IMR-90 (cell line): ENCODE measurements around the gene PYROXD2. TPM values are rescaled to one million over a fixed set of nuclear protein-coding genes. Genes with fewer than 3 reads are reported as not detected.
A peak's percentile ranks its signal among the peaks of the same experiment; 100 is the strongest.

ENCODE experiments used
- ATAC-seq: fragments of 200-7000 bp; cut with Tn5 transposase; 2 replicates; pipeline ENCODE4 v1.9.1; 2020; ENCODE audit warnings: low read depth, mild to moderate bottlenecking, moderate library complexity
- BruUV-seq: library from RNA; stranded (reverse); fragments of 400-500 nt; replicated peaks from 2 replicates; lab custom pipeline; 2021; lab: Mats Ljungman, UMichigan
- CTCF ChIA-PET: fragments of 300-600 bp; formaldehyde crosslinking; extraction: SDS; loops from one replicate; lab custom pipeline; 2021; ENCODE audit warnings: antibody characterized with exemption; lab: Yijun Ruan, JAX
- POLR2A ChIA-PET: fragments of 300-600 bp; sonication (Branson Sonifier 250); formaldehyde crosslinking; loops from one replicate; lab custom pipeline; 2022; ENCODE audit warnings: antibody characterized with exemption; ENCODE audit not compliant: unreplicated experiment; lab: Charles Lee
- DNase-seq: peaks from one replicate; pipeline ENCODE4 v3.0.0; 2013
- H2AFZ ChIP-seq: replicated peaks from 2 replicates; pipeline ENCODE3; 2013; ENCODE audit warnings: low read length, mild to moderate bottlenecking; ENCODE audit not compliant: poor library complexity
- H2AK5ac ChIP-seq: 2 replicates; pipeline ENCODE4 v1.6.1; 2013; ENCODE audit warnings: low read depth, low read length, inconsistent platforms
- H2AK9ac ChIP-seq: replicated peaks from 2 replicates; pipeline ENCODE3; 2013; ENCODE audit warnings: mild to moderate bottlenecking, low read depth, low read length, moderate library complexity; ENCODE audit not compliant: poor library complexity
- H2BK120ac ChIP-seq: 2 replicates; pipeline ENCODE4 v1.6.1; 2013; ENCODE audit warnings: low read depth, low read length, inconsistent platforms
- H2BK15ac ChIP-seq: 3 replicates; pipeline ENCODE4 v1.6.1; 2013; ENCODE audit warnings: low read depth, low read length, inconsistent platforms
- H2BK20ac ChIP-seq: 2 replicates; pipeline ENCODE4 v1.6.1; 2013; ENCODE audit warnings: low read depth, mild to moderate bottlenecking, inconsistent platforms, low read length, moderate library complexity
- H2BK5ac ChIP-seq: 2 replicates; pipeline ENCODE4 v1.6.1; 2013; ENCODE audit warnings: mild to moderate bottlenecking, low read depth, low read length, inconsistent platforms; ENCODE audit not compliant: poor library complexity, severe bottlenecking
- H3K14ac ChIP-seq: replicated peaks from 2 replicates; pipeline ENCODE4 v1.6.1; 2013; ENCODE audit warnings: low read depth, low read length, inconsistent platforms
- H3K18ac ChIP-seq: 2 replicates; pipeline ENCODE4 v1.6.1; 2013; ENCODE audit warnings: low read depth, low read length, control low read depth
- H3K23ac ChIP-seq: 2 replicates; pipeline ENCODE4 v1.6.1; 2013; ENCODE audit warnings: low read depth, low read length, inconsistent platforms
- H3K27ac ChIP-seq: 2 replicates; pipeline ENCODE4 v1.5.1; 2013; ENCODE audit warnings: mild to moderate bottlenecking, control low read depth, low read length; ENCODE audit not compliant: insufficient read depth
- H3K27me3 ChIP-seq: 2 replicates; pipeline ENCODE4 v1.6.1; 2013; ENCODE audit warnings: low read length; ENCODE audit not compliant: control insufficient read depth, insufficient read depth
- H3K36me3 ChIP-seq: 2 replicates; pipeline ENCODE4 v1.6.1; 2013; ENCODE audit warnings: low read length, mixed read lengths; ENCODE audit not compliant: control insufficient read depth, insufficient read depth
- H3K4ac ChIP-seq: 2 replicates; pipeline ENCODE4 v1.6.1; 2013; ENCODE audit warnings: low read depth, low read length, inconsistent platforms
- H3K4me1 ChIP-seq: 2 replicates; pipeline ENCODE4 v1.6.1; 2013; ENCODE audit warnings: low read length, mixed read lengths; ENCODE audit not compliant: control insufficient read depth, insufficient read depth
- H3K4me2 ChIP-seq: 2 replicates; pipeline ENCODE4 v1.6.1; 2013; ENCODE audit warnings: low read depth, mild to moderate bottlenecking, control low read depth, low read length, moderate library complexity
- H3K4me3 ChIP-seq: 2 replicates; pipeline ENCODE4 v1.5.1; 2013; ENCODE audit warnings: low read depth, mild to moderate bottlenecking, control low read depth, low read length, moderate library complexity; ENCODE audit not compliant: insufficient read depth
- H3K56ac ChIP-seq: 2 replicates; pipeline ENCODE4 v1.6.1; 2013; ENCODE audit warnings: low read length, inconsistent platforms; ENCODE audit not compliant: insufficient read depth; ENCODE audit errors: extremely low read depth
- H3K79me1 ChIP-seq, 2 experiments: 2 replicates each; pipeline ENCODE4 v1.6.1; 2013; ENCODE audit warnings: low read length in 2 of 2, inconsistent platforms in 1 of 2, low read depth in 1 of 2
- H3K9ac ChIP-seq: 2 replicates; pipeline ENCODE4 v1.6.1; 2013; ENCODE audit warnings: low read depth, low read length, control low read depth
- H3K9me1 ChIP-seq: 2 replicates; pipeline ENCODE4 v1.6.1; 2013; ENCODE audit warnings: low read length, inconsistent platforms; ENCODE audit not compliant: insufficient read depth
- H3K9me3 ChIP-seq: 2 replicates; pipeline ENCODE4 v1.6.1; 2013; ENCODE audit warnings: low read length; ENCODE audit not compliant: control insufficient read depth, insufficient read depth
- H4K20me1 ChIP-seq: 2 replicates; pipeline ENCODE4 v1.6.1; 2013; ENCODE audit warnings: low read length, inconsistent platforms; ENCODE audit not compliant: insufficient read depth
- H4K5ac ChIP-seq: 2 replicates; pipeline ENCODE4 v1.6.1; 2013; ENCODE audit warnings: mild to moderate bottlenecking, low read depth, low read length, control low read depth
- H4K8ac ChIP-seq, 2 experiments: 2 replicates each; pipeline ENCODE4 v1.6.1; 2013; ENCODE audit warnings: low read depth in 2 of 2, low read length in 2 of 2, control low read depth in 1 of 2, inconsistent platforms in 1 of 2
- H4K91ac ChIP-seq: 2 replicates; pipeline ENCODE4 v1.6.1; 2013; ENCODE audit warnings: low read depth, low read length, inconsistent platforms; ENCODE audit not compliant: insufficient read depth
- CEBPB ChIP-seq: IDR thresholded peaks from 2 replicates; pipeline ENCODE4 v1.6.1; 2012; ENCODE audit warnings: low read depth, low read length, improper control_type of control experiment
- WGBS, 2 experiments: methylation state at CpG; one replicate each; pipeline versions ENCODE4 v1.1.5 to v1.1.7; 2013; ENCODE audit warnings: missing lambda C conversion rate in 2 of 2; ENCODE audit not compliant: insufficient read length in 1 of 2; ENCODE audit errors: extremely low coverage in 2 of 2; 5-methylcytosine and 5-hydroxymethylcytosine counted together
- dilution Hi-C: fragments of 300-500 bp; cut with HindIII; formaldehyde crosslinking; loops from one replicate; pipeline ENCODE4 v1.14.3; 2018; ENCODE audit warnings: low sequenced_read_pairs; ENCODE audit not compliant: unreplicated experiment
- in situ Hi-C: fragments of 300-500 bp; cut with MboI; formaldehyde crosslinking; loops from 3 replicates; pipeline ENCODE4 v1.14.3; 2019; ENCODE audit warnings: low sequenced_read_pairs, inconsistent platforms, mixed read lengths
- intact Hi-C: fragments of 100-400 bp; cut with micrococcal nuclease; formaldehyde crosslinking; loops from 2 replicates; pipeline ENCODE4 v1.10.0; 2022
- polyA plus RNA-seq, 3 experiments: library from polyadenylated mRNA; depleted of rRNA; stranded (reverse); fragments of >200 nt; gene quantifications; 2 replicates each; pipeline ENCODE4 v1.2.3, GENCODE V29; 2012; ENCODE audit warnings: low replicate concordance in 1 of 3
- total RNA-seq: library from RNA; depleted of rRNA; stranded (reverse); fragments of >200 nt; gene quantifications from 2 replicates; pipeline ENCODE4 v1.2.3, GENCODE V29; 2012
- TF ChIP-seq, protein P1 (sequence below): fragments of 150-350 bp; IDR thresholded peaks from 2 replicates; pipeline ENCODE4 v1.6.1; 2017; ENCODE audit warnings: mild to moderate bottlenecking, antibody characterized with exemption, low read length, low read depth

The PYROXD2 gene
- total and polyA plus RNA-seq, 2 of the 4 experiments (the other 2 are of a cell fraction) = 6.5 to 16.3 TPM

GRCh38 chr10:98376485-98376884 is 38.5 kb downstream of the PYROXD2 start:
- Histone ChIP-seq H3K56ac (no peak overlapping the region), H2AK9ac (no peak overlapping the region), H3K9me1 (peaks cover 29% of the 10 kb centered on the region), H3K9ac (no peak overlapping the region), H3K4me2 (no peak overlapping the region), H3K4ac (peak overlapping the region; percentile 10; the same call in 1 of the 2 replicates), H3K79me1 (no peaks in the 10 kb centered on the region; a peak in 1 of 4 replicates), H3K23ac (no peak overlapping the region), H3K36me3 (no peaks in the 10 kb centered on the region), H3K18ac (peak overlapping the region; percentile 5; the same call in 1 of the 2 replicates), H4K5ac (peak overlapping the region; percentile 0; the same call in 1 of the 2 replicates), H2BK5ac (peak overlapping the region; percentile 1), H2BK15ac (peak overlapping the region; percentile 18; the same call in 2 of the 3 replicates), H2BK120ac (peak overlapping the region; percentile 52; the same call in 1 of the 2 replicates), H3K4me1 (peaks cover 37% of the 10 kb centered on the region), H4K20me1 (no peaks in the 10 kb centered on the region), H2AFZ (no peak overlapping the region), H3K4me3 (no peak overlapping the region), H3K14ac (peak overlapping the region; percentile 17; the same call in 1 of the 2 replicates), H3K27me3 (no peaks in the 10 kb centered on the region), H2BK20ac (peak overlapping the region; percentile 2; the same call in 1 of the 2 replicates), H3K9me3 (peaks cover 2% of the 10 kb centered on the region; the same call in 1 of the 2 replicates), H3K27ac (no peak overlapping the region), H2AK5ac (peak overlapping the region; percentile 9; the same call in 1 of the 2 replicates), H4K8ac (peak overlapping the region in 1 of 2 experiments; percentile 20; a peak in 1 of 4 replicates), H4K91ac (peak overlapping the region; percentile 59; the same call in 1 of the 2 replicates)
- intact Hi-C loops (no loop called here), dilution Hi-C loops (no loop called here), in situ Hi-C loops (no loop called here)
- TF ChIP-seq, protein P1, sequence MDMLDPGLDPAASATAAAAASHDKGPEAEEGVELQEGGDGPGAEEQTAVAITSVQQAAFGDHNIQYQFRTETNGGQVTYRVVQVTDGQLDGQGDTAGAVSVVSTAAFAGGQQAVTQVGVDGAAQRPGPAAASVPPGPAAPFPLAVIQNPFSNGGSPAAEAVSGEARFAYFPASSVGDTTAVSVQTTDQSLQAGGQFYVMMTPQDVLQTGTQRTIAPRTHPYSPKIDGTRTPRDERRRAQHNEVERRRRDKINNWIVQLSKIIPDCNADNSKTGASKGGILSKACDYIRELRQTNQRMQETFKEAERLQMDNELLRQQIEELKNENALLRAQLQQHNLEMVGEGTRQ = peak; percentile 31; the same call in 1 of the 2 replicates
- no peak for TF ChIP-seq CEBPB
- DNase-seq (peak; percentile 69), ATAC-seq (no peak)
- BruUV-seq = no TSS peak
- no CpG with 5 or more reads among the region's 1 CpG for WGBS, 2 experiments
- POLR2A ChIA-PET = no interaction called here
- CTCF ChIA-PET = no interaction called here
